GM10266 (cell line): ENCODE data around the gene PLCG1.
"Not testable (repeated sequence)": the region's sequence is repeated elsewhere in the genome, so short reads cannot be mapped to it uniquely, and the experiment has no call there.

Experiments
- DNase-seq: peaks from one replicate; pipeline ENCODE4 v3.0.0; 2012; ENCODE audit errors: extremely low spot score
- CTCF ChIP-seq: IDR thresholded peaks from 2 replicates; pipeline ENCODE4 v1.5.1; 2012; ENCODE audit warnings: mild to moderate bottlenecking, low read depth; ENCODE audit not compliant: control insufficient read depth, insufficient read depth; ENCODE audit errors: missing control alignments

PLCG1 gene

GRCh38 chr20:41125530-41126457, 11.5 kb upstream of the PLCG1 start:
- TF ChIP-seq CTCF, result no peak
- no peak for DNase-seq

GRCh38 chr20:41126719-41127118, 10.6 kb upstream of the PLCG1 start:
- no peak for TF ChIP-seq CTCF
- no peak for DNase-seq

- DNase-seq, result not testable (repeated sequence)
These were observed 9.0 kb upstream of the PLCG1 start for GRCh38 chr20:41128317-41128716.

GRCh38 chr20:41131594-41132387, 5.6 kb upstream of the PLCG1 start:
- DNase-seq, result no peak
- TF ChIP-seq CTCF, result no peak

- DNase-seq, result not testable (repeated sequence)
These were observed 5.0 kb upstream of the PLCG1 start for GRCh38 chr20:41132388-41132775.

GRCh38 chr20:41133709-41134361, 3.5 kb upstream of the PLCG1 start:
- peak; percentile 83 for DNase-seq
- TF ChIP-seq CTCF, result no peak

- DNase-seq, result no peak
- TF ChIP-seq CTCF, result no peak
These were observed 2.8 kb upstream of the PLCG1 start for GRCh38 chr20:41134362-41135186.
